Left renal pelvis (tissue), 4 donors: ENCODE results near the gene MTRFR. TPM values are rescaled to one million over a fixed set of nuclear protein-coding genes. Genes with fewer than 3 reads are reported as not detected.

ENCODE experiments used
- DNase-seq, 4 donors: peaks; one replicate each; pipeline ENCODE4 v3.0.0-alpha.2; 2013; ENCODE audit warnings: low read depth in 4 of 4, low spot score in 3 of 4
- polyA plus RNA-seq, 4 donors: library from polyadenylated mRNA; unstranded; fragments of 120-200 nt; gene quantifications; one replicate each; pipeline ENCODE4 v1.2.1, GENCODE V29; 2013; ENCODE audit not compliant: insufficient read length in 4 of 4

MTRFR gene
- polyA plus RNA-seq, 4 donors, result 18.7 to 25.8 (median 20.6) TPM

DNA sequence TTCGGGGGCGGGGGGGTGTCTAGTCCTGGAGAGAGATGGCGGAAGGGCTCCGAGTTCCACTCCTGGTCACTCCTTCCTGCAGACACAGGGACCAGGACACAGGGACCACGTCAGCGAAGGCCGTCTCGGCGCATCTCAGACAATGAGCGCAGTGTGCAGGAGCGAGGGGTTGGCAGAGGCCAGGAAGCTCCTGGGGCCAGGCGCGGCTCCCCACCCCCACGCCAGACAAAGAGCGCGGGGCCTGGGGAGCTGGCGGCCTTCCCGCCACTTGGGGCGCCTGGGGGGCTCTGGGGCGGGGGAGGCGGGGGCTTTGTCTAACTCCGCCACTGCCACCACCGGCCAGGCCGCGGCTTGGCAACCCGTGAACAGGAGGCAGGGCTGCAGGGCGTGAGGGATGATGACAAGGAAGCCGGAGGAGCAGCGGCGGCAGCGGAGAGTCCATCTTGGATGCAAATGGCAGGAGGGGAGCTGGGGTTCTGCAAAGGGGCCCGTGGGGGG lies 36.2 kb downstream of the MTRFR start:
- no peak for DNase-seq

DNA sequence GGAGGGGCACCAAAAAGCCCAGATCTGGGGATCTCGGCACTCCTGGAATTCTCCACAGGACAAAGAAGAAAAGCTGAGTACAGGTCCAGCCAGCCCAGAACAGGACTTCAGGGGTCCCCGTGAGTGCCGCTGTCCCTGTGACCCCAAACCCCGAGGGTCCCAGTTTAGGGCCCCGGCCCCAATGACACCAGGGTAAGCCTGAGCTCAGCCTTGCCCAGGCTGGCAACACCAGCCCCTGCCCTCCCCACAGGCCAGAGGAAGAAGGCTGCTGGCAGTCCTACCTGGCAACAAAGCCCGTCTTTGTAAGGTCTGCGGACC lies 36.6 kb downstream of the MTRFR start:
- no peak for DNase-seq

DNA sequence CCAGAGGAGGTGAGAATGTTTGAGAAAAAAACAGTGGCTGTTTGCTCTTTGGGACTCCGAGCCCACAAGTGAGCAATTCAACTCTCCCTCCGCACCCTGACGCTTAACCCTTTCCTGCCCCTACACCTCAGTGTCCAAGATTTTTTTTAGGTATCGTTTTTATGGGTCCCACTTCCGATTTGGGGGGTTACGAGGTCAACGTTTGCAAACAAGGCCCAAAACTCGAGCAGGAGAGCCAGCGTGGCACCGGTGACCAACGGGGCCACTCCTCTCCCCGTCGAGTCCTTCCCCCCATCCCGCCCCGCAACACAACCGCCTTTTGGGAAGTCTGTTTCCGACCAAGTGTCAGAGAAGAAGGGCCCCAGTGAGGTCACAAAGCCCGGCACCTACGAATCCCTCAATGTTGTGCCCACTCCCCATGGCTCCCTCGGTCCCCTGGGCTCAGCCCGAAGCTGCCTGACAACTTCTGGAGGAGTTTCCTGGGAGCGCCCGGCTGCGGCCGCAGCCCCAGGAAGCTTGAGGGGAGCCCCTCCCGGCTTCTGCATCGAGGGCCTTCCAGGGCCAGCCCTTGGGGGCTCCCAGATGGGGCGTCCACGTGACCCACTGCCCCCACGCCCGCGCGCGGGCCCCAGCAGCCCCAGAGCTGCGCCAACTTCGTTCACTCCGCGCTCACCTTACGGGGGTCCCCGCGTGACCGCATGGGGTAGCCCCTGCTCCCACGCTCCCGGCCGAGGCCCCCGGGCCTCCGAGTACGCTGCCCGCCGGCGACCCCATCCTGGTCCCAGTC lies 37.2 kb downstream of the MTRFR start:
- no peak for DNase-seq

DNA sequence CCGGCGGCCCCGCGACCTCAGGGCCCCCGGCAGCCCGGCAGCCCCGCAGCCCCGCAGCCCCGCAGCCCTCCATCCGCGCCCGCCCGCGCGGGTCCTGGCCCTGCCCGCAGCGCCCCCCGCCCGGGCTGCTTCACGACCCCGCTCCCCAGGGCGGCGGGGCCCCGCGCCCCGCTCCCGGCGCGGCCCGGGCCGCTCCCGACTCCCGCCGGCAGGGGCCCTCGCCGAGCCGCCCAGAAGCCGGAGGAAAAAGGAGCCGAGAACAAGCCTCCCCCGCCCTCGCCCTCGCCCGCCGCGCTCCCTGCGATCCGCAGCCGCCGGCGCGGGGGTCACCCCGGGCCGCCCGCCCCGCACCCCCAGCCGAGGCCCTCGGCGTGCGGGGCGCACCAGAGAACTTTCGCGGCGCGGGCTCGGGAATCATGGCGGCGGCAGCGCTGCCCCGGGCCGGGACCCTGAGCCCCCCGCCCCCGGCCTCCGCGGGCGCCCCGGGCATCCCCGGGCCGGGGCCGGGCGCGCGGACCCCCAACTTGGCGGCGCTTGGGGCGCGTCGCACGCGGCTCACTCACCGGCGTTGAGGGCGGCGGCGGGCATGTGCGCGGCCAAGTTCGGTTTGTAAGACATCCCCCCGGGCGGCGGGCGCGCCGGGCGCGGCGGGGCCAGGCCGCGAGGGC lies 37.9 kb downstream of the MTRFR start:
- DNase-seq, result no peak

DNA sequence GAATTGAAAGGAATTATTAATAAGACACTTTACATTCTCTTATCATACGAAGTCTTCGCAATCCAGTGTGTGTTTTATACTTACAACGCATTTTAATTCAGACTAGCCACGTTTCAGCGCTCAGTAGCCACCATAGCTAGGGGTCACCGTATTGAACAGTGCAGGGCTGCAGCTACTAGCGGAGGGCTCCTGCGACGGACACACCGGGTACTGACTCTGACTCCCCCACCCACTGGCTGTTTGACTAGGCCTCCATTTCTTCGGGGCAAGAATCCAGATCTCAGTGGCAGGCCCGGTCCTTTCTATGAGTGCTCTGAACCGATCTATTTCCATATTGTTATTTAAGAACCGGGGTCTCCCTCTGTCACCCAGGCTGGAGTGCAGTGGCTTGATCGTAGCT lies 39.9 kb downstream of the MTRFR start:
- DNase-seq, result no peak

DNA sequence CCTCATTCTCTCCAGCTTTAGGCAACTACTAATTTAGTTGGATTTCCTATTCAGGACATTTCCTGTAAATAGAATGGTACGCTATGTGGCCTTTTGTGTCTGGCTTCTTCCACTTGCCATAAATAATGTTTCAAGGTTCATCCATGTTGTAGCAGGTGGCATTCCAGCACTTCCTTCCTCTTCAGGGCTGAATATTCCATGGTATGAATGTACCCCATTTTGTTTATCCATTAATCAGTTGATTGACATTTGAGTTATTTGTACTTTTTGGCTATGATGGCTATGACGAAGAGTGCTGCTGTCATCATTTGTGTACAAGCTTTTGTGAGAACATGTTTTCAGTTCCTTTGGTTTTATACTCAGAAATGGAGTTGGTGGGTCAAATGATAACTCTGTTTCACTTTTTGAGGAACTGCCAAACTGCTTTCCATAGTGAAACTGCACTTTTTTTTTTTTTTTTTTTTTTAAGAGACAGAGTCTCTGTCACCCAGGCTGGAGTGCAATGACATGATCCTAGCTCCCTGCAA lies 44.9 kb downstream of the MTRFR start:
- no peak for DNase-seq

DNA sequence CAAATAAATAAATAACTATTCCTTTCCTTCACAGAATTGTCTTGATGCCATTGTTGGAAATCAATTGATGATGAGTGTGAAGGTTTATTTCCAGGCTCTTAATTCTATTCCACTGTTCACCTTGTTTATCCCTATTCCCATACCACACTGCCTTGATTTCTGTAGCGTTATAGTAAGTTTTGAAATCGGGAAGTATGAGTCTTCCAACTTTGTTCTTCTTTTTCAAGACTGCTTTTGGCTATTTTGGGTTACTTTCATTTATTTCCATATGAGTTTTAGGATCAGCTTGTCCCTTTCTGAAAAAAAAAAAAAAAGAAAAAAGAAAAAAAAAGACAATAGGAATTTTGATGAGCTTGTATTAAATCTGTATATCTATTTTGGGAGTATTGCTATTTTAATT lies 47.7 kb downstream of the MTRFR start:
- DNase-seq, result no peak

DNA sequence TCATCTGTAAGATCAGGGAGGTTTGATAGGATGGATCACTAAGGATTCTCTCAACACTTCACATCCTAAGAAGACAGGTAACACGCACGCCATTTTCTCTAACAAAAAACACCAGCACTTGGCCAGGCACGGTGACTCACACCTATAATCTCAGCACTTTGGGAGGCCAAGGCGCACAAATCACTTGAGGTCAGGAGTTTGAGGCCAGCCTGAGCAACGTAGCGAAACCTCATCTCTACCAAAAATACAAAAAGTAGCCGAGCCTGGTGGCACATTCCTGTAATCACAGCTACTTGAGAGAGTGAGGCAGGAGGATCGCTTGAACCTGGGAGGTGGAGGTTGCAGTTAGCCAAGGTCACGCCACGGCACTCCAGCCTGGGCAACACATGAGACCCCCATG lies 48.9 kb downstream of the MTRFR start:
- no peak for DNase-seq

DNA sequence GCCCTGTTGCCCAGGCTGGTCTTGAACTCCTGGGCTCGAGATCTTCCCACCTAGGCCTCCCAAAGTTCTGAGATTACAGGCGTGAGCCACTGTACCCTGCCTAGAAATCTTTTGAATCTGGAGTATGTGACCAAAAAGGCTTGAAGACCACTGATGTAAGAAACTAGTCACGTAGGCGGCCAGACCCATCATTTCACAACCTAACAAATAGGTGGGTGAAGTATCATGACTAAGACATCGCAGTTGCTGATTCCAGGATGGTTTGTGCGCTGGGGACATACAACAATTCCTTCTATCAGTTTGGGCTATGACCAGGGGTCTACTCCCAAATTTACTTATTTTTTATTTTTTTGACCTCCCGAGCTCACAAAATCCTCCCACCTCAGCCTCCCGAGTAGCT lies 50.2 kb downstream of the MTRFR start:
- no peak for DNase-seq

DNA sequence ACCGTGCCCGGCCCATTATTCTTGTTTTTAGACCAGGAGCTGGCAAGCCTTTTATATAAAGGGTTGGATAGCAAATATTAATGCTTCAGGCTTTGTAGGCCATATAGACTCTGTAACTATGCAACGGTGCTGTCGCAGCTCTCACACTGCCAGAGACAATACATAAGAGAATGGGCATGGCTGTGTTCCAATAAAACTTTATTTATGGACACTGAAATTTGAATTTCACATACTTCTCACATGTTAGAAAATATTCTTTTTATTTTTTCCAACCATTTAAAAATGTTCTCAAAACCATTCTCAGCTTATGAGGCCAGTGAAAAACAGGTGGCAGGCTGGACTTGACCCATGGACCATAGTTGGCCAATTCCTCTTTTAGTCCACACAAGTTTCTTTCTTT lies 51.4 kb downstream of the MTRFR start:
- DNase-seq, result no peak

DNA sequence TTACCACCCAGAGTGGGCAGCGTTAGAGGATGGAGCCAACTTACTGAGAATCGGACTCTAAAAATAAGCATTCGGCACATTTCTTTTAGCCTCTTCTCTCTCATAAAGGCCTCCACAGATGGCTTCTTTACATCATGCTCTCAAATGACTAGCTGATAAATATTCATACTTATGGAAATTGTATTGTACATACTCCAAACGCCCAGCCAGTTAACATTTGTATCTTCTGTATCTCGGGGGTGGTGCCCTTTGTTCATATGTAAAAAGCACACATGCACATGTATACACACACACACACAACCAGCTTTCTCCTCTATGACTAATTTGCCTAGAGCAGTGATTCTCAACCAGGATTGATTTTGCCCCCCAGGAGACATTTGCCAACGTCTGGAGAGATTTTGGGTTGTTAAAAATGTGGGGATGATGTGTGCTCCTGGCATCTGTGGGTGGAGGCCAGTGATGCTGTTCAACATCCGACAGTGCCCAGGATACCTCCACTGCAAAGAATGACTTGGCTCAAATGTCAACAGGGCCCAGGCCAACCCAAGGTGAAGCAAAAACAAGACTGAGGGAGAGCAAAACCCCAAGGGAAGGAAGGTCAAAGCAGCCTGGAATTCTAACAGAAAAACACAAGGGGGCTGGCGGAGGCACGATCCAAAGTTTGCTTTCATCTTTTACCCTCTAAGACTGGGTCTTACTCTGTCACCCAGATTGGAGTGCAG lies 53.6 kb downstream of the MTRFR start:
- no peak for DNase-seq

DNA sequence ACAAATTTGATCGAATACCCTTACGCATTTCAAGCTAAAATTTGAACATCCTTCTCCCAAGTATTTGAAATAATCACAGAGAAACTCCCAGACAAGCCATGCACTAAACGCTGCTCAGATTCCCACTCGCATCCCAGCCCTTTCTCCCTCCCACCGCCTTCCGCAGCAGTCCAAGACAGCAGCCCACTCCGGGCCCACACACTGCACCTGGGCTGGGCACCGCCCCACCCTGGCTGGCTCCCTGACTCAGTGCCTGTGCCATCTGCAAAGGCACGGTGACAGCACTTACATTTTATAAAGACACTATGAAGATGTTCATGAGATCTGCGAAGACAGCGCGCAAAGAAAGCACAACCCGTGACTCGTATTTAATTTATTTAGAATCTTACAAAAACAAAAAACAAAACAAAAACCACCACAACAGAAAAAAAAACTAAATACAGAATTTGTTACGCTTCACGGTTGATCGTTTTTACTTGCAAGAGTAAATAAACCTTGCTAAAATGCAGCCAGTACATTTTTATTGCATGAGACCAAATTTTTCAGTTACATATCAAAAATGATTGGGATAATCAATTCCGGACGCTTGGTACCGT lies 55.6 kb downstream of the MTRFR start:
- no peak for DNase-seq

DNA sequence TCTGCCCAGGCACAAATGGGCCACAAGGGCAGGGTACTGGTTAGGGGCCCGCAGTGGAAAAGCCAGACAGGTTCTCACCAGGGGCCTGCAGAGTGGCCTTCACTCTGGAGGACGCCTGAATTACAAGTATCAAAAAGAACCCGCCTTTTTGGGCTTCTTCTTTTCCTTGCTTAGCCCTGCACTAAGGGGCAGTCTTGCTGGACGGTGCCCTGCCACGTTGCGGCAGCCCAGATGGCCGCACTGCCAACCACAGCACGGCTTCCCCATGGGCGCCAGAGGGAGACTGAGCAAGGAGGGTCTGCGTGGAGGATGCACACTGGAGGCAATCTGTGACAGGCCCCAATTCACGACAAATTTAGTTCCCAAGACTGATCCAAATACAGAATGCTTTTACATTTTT lies 56.7 kb downstream of the MTRFR start:
- DNase-seq, result no peak

DNA sequence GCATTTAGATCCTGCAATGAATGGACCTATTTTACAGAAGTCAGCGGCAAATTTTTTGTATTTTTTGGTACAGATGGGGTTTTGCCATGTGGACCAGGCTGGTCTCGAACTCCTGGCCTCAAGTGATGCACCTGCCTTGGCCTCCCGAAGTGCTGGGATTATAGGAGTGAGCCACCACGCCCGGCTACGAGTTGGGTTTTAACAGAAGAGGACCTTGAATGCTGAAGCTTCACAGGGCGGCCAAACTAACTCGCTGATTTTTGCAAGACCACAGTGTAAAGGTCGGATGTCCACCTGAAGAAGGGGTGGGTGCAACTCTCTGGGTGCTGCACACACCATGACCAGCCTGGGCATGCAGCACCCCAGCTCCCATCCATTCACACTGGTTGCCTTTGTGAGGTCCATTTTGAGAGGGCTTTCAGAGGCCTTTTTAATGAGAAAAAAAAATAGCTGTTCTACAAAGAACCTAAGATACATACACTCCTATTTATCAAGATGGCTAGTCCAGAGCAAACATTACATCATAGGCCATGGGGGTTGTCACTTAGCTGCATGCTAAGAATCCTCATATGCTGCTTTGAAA lies 60.0 kb downstream of the MTRFR start:
- DNase-seq, result no peak

DNA sequence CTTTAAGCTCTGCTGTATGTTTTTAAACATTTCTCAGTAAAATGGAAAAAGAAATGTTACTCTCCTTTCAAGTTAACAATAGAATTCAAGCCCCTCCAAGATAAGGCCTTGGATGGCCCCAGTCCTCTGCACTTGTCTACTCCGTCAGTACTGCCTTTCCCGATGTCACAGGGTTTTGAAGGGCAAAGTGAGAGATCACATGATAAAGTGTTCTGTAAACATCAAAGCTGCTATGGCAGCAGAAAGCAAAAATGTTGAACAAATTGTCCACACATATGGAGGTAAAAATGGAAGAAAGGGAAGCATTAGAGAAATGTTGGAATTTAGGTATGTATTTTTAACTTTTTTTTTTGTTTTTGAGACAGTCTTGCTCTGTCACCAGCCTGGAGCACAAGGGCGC lies 71.9 kb downstream of the MTRFR start:
- no peak for DNase-seq

DNA sequence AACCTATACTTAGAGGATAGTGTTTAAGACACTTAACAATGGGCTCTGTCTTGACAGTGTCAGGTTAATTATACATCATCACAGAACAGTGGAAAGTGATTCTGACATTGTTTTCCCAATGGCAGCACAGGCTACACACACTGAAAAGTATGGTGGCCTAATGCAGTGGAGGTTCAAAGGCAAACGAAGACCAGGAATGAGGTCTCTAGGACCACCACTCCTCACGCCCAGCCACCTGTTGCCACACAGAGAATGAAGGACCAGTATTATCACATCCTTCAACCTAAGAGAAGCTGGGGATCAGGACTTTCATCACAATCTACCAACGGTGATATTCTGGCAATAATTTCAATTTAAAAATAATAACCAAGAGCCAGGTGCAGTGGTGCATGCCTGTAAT lies 73.0 kb downstream of the MTRFR start:
- no peak for DNase-seq

Other genes with a start within 250 kb of the MTRFR start
- 1 to 10 TPM; 4.9 to 8.8 (median 6.6) TPM for gene PITPNM2, start 82.3 kb upstream of the MTRFR start, polyA plus RNA-seq
- 10 to 100 TPM; 26.5 to 34.8 (median 33.0) TPM for gene MPHOSPH9, start 295 bp upstream of the MTRFR start, polyA plus RNA-seq
- 100 to 1,000 TPM; 171 to 280 (median 199) TPM for gene CDK2AP1, start 38.4 kb downstream of the MTRFR start, polyA plus RNA-seq
- 10 to 100 TPM; 19.3 to 31.1 (median 30.0) TPM for gene SBNO1, start 131.4 kb downstream of the MTRFR start, polyA plus RNA-seq
- gene KMT5A, start 150.7 kb downstream of the MTRFR start, polyA plus RNA-seq, result 10 to 100 TPM; 41.5 to 52.8 (median 50.8) TPM
- gene RILPL2, start 203.2 kb downstream of the MTRFR start, polyA plus RNA-seq, result 1 to 10 TPM; 3.9 to 6.2 (median 5.5) TPM
- gene SNRNP35, start 224.7 kb downstream of the MTRFR start, polyA plus RNA-seq, result 10 to 100 TPM; 32.3 to 47.6 (median 39.4) TPM